Lower lobe of right lung (tissue), 2 donors: Measurements from ENCODE around the gene HIPK2. TPM values are rescaled to one million over a fixed set of nuclear protein-coding genes. Genes with fewer than 3 reads are reported as not detected.
A peak's percentile ranks its signal among the peaks of the same experiment; 100 is the strongest.

Source experiments
- ATAC-seq, 2 donors: fragments of 200-7000 bp; cut with Tn5 transposase; one replicate each; pipeline ENCODE4 v1.9.1; 2020 to 2022; ENCODE audit warnings: mild to moderate bottlenecking in 2 of 2, moderate library complexity in 2 of 2
- DNase-seq: peaks from one replicate; pipeline ENCODE4 v3.0.0-alpha.2; 2020
- H3K27ac ChIP-seq: fragments of 200-600 bp; one replicate; pipeline ENCODE4 v1.8.0; 2022
- H3K27me3 ChIP-seq: fragments of 200-600 bp; one replicate; pipeline ENCODE4 v1.8.0; 2022; ENCODE audit warnings: low read depth
- H3K36me3 ChIP-seq: fragments of 200-600 bp; one replicate; pipeline ENCODE4 v1.8.0; 2022; ENCODE audit warnings: mild to moderate bottlenecking
- H3K4me1 ChIP-seq: fragments of 200-600 bp; one replicate; pipeline ENCODE4 v1.8.0; 2022
- H3K4me3 ChIP-seq: fragments of 200-600 bp; one replicate; pipeline ENCODE4 v1.8.0; 2022; ENCODE audit warnings: mild to moderate bottlenecking
- H3K9me3 ChIP-seq: fragments of 200-600 bp; one replicate; pipeline ENCODE4 v1.8.0; 2022
- intact Hi-C: fragments of 100-400 bp; cut with DNase I; formaldehyde crosslinking; loops from one replicate; pipeline ENCODE4 v1.11.0; 2022
- total RNA-seq: library from RNA; stranded (reverse); fragmentation: NEBNext Ultra II Directional; extraction: Animal tissue kit (Norgen Biotek cat#: 25700); gene quantifications from one replicate; pipeline ENCODE4 v1.2.1, GENCODE V29; 2021
- TF ChIP-seq, protein P1 (sequence below): fragments of 200-600 bp; IDR thresholded peaks from one replicate; pipeline ENCODE4 v1.8.0; 2022; ENCODE audit warnings: antibody characterized with exemption, mild to moderate bottlenecking
- donor health status: DM: no; HTN: yes; CAD: no; lungs with severe emphysema.

The HIPK2 gene
- total RNA-seq, 1 donor from 2014 or later, result 81.0 TPM

DNA sequence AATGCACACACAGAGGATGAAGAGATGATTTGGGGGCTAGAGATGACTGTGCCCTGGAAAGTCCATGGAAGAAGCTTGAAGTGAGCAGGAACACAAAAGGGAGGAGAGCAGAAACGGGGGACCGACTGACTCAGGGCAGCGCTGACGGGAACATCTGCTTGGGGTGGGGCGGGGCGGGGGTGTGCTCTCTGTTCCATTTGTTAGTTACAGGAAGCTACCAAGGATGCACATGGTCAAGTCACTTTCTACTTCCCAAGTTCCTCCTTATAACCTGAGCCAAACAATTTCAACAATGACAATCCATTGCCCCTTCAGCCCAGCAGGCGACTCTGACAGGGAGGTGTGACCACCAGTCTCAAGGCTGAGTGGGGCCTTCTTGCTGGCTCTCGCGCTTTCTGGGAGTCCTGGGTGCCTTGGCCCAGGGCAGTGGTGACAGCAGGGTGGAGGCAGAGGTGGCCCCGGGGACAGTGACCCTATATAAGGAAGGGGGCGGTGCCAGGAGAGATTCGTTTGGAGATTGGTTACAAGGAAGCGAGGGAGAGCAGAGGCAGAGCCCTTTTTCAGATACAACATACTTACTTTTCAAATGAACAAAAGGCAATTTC lies 214.7 kb downstream of the HIPK2 start:
- Histone ChIP-seq H3K36me3 (peaks cover 7% of the 10 kb centered on the region), H3K9me3 (no peaks in the 10 kb centered on the region), H3K27ac (no peak overlapping the region), H3K4me3 (no peak overlapping the region), H3K4me1 (peaks cover 11% of the 10 kb centered on the region), H3K27me3 (no peaks in the 10 kb centered on the region)
- ATAC-seq (peak in 1 of 2 donors; percentile 53), DNase-seq (no peak)
- TF ChIP-seq, protein P1, sequence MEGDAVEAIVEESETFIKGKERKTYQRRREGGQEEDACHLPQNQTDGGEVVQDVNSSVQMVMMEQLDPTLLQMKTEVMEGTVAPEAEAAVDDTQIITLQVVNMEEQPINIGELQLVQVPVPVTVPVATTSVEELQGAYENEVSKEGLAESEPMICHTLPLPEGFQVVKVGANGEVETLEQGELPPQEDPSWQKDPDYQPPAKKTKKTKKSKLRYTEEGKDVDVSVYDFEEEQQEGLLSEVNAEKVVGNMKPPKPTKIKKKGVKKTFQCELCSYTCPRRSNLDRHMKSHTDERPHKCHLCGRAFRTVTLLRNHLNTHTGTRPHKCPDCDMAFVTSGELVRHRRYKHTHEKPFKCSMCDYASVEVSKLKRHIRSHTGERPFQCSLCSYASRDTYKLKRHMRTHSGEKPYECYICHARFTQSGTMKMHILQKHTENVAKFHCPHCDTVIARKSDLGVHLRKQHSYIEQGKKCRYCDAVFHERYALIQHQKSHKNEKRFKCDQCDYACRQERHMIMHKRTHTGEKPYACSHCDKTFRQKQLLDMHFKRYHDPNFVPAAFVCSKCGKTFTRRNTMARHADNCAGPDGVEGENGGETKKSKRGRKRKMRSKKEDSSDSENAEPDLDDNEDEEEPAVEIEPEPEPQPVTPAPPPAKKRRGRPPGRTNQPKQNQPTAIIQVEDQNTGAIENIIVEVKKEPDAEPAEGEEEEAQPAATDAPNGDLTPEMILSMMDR, result no peak
- intact Hi-C loops, result no loop called here

DNA sequence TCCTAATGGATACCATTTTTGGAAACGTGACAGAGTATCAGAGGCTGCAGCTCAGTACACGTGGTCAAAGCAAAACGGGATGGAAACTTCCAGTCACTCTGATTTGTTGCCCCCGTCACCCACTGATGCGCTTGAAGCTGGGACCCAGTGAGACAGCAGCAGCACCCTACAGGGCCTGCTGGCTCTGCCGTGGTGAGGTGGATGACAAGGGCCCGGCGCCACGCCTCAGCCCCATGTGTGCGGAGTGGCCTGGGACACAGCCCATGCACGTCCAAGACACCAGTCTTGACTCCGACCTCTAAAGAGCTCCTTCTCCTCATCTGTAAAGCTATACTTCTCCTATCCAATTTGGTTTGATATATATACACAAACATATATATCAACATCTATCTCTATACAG lies 215.3 kb downstream of the HIPK2 start:
- no peaks in the 10 kb centered on the region for H3K9me3 ChIP-seq
- intact Hi-C loops, result no loop called here
- ATAC-seq, result peak in 1 of 2 donors; percentile 40
- H3K4me1 ChIP-seq, result peaks cover 11% of the 10 kb centered on the region
- TF ChIP-seq, protein P1, result no peak
- no peak for DNase-seq
- H3K36me3 ChIP-seq, result peaks cover 7% of the 10 kb centered on the region
- H3K27ac ChIP-seq, result no peak overlapping the region
- no peak overlapping the region for H3K4me3 ChIP-seq
- H3K27me3 ChIP-seq, result no peaks in the 10 kb centered on the region

DNA sequence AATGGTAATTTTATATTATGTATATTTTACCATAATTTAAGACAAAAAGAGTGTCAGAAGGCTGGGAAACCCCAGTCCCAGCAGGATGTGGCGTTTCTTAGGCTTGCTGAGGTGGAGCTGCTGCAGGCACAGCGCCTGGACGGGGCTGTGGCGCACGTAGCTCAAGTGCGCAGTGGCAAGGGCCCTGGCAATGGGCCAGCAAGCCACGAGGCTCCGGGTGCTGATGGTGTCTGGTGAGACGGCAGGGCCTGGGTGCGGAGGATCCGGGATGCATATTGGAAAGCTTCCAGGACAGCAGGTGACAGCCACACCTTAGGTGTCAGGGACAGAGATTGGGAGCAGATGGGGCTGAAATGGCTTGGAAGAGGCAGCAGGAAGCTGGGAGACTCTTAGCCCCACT lies 217.1 kb downstream of the HIPK2 start:
- Histone ChIP-seq H3K9me3 (no peaks in the 10 kb centered on the region), H3K27me3 (no peaks in the 10 kb centered on the region), H3K36me3 (peaks cover 7% of the 10 kb centered on the region), H3K27ac (no peak overlapping the region), H3K4me3 (no peak overlapping the region), H3K4me1 (peaks cover 11% of the 10 kb centered on the region)
- ATAC-seq (no peak), DNase-seq (no peak)
- intact Hi-C loops, result no loop called here
- TF ChIP-seq, protein P1, result no peak

DNA sequence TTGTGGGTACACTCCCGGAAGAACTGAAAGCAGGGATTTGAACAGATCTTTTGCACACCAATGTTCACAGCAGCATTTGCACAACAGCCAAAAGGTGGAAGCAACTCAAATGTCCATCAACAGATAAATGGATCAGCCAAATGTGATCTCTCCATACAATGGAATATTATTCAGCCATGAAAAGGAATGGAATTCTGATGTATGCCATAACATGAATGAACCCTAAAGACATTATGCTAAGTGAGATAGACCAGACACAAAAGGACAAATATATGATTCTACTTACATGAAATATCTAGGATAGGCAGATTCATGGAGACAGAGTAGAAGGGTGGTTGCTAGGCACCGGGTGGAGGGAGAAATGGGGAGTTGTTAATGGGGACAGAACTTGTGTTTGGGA lies 217.6 kb downstream of the HIPK2 start:
- no peak overlapping the region for H3K4me3 ChIP-seq
- H3K9me3 ChIP-seq, result no peaks in the 10 kb centered on the region
- peaks cover 11% of the 10 kb centered on the region for H3K4me1 ChIP-seq
- intact Hi-C loops, result no loop called here
- TF ChIP-seq, protein P1, result no peak
- H3K36me3 ChIP-seq, result peaks cover 7% of the 10 kb centered on the region
- no peaks in the 10 kb centered on the region for H3K27me3 ChIP-seq
- DNase-seq (no peak), ATAC-seq (no peak)
- H3K27ac ChIP-seq, result no peak overlapping the region

DNA sequence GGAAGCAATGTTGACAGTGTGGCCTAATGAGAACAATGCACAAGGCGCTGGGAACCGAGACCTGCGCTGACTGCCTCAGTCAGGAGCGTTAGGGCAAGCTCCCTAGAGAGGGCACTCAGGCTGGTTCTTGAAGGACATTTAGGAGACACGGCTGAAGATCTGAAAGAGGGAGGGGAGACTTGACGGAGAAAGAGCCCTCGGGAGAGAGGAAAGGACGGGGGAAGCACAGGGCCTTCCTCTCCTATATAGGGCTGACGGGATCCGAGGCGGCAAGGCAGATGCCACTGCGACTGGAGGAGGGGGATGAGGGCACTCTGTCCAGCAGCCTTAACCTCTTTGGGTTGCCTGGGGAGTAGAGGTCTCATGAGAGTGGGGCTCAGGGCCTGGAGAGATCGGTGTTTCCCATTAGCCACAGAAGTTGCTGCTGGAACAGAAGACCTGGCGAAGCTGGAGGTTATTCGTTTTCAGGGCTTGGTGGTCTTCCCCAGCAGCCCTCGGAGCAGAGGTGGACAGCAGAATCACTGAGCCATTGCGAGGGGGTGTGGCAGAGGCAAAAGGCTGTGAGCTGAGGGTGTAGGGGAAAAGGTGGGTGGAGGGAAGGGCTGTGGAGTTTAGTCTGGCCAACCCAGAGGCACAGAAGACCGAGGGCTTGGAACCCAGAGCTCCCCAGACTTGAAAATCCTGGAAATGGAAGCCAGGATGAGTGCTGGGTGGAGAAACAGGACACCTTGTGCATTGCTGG lies 218.3 kb downstream of the HIPK2 start:
- peaks cover 5% of the 10 kb centered on the region for H3K4me1 ChIP-seq
- intact Hi-C loops, result no loop called here
- H3K36me3 ChIP-seq, result peaks cover 7% of the 10 kb centered on the region
- H3K9me3 ChIP-seq, result no peaks in the 10 kb centered on the region
- H3K27me3 ChIP-seq, result no peaks in the 10 kb centered on the region
- no peak overlapping the region for H3K4me3 ChIP-seq
- ATAC-seq, result no peak
- no peak for DNase-seq
- H3K27ac ChIP-seq, result no peak overlapping the region
- TF ChIP-seq, protein P1, result no peak
